Fibroblast of skin of back (primary cell): ENCODE data around the gene ULK2.
"Not testable (repeated sequence)": the region's sequence is repeated elsewhere in the genome, so short reads cannot be mapped to it uniquely, and the experiment has no call there.

Experiments used
- DNase-seq: peaks from one replicate; pipeline ENCODE4 v3.0.0-alpha.2; 2013

The ULK2 gene

GRCh38 chr17:19865021-19865420 lies 2.7 kb downstream of the ULK2 start:
- DNase-seq = no peak

DNA sequence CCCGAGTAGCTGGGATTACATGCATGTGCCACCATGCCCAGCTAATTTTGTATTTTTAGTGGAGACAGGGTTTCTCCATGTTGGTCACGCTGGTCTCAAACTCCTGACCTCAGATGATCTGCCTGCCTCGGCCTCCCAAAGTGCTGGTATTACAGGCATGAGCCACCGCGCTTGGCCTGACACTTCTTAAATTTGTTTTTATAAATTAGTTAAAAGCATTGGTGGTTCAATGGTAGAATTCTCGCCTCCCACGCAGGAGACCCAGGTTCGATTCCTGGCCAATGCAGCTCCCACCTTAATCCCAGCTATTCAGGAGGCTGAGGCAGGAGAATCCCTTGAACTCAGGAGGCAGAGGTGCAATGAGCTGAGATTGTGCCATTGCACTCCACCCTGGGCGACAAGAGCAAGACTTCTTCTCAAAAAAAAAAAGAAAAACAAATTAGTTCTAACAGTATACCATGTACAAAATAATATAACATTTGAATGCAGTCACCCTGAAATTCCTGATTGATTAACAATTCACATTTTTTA lies 7.0 kb downstream of the ULK2 start:
- not testable (repeated sequence) for DNase-seq

DNA sequence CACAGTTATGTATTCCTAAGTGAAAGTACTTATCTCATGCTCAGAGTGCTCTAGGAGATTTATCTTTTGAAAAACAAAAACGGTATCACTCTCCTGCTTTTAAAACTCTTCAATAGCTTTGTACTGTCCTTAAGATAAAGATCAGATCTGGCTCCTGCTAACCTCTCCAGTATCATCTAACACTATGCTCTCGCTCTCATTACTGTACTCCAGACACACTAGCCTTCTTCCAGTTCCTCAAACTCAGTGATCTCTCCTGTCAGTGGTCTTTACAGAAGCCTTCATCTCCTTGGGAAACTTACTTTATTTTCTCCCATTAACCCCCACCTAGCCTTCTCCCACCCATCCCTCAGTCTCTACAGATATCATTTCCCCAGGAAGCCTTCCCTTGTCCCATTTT lies 10.1 kb downstream of the ULK2 start:
- DNase-seq = no peak

DNA sequence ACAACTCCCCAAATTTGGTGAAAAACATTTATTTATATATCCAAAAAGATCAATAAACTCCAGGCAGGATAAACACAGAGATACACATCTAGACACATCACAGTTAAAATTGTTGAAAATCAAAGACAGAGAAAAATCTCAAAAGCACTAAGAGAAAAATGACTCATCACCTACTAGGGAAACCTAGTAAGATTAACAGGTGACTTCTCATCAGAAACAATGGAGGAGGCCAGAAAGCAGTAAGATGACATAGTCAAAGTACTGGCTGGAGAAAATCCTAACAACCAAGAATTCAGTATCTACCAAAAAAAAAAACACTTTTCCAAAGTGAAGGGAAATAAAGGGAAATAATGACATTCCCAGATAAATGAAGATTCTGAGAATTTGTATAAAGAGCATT lies 33.8 kb downstream of the ULK2 start:
- no peak for DNase-seq

- DNase-seq = no peak
Observed at GRCh38 chr17:19830061-19830460, 37.7 kb downstream of the ULK2 start.

DNA sequence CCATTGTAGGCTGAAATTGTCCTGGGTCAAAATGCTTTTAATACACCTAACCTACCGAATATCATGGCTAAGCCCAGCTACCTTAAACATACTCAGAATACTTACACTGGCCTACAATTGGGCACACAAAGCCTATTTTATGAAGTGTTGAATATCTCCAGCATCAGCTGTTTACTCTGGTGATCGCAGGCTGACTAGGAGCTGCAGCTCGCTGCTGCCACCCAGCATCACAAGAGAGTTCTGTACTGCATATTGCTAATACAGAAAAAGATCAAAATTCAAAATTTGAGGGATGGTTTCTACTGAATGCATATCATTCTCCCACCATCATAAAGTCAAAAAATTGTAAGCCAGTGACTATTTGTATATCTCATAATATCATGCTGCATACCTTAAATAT lies 55.3 kb downstream of the ULK2 start:
- peak; percentile 2 for DNase-seq

- peak; percentile 33 for DNase-seq
Observed at GRCh38 chr17:19805006-19805405, 62.7 kb downstream of the ULK2 start.

GRCh38 chr17:19800571-19800970 lies 67.2 kb downstream of the ULK2 start:
- no peak for DNase-seq

GRCh38 chr17:19799796-19800195 lies 67.9 kb downstream of the ULK2 start:
- no peak for DNase-seq

DNA sequence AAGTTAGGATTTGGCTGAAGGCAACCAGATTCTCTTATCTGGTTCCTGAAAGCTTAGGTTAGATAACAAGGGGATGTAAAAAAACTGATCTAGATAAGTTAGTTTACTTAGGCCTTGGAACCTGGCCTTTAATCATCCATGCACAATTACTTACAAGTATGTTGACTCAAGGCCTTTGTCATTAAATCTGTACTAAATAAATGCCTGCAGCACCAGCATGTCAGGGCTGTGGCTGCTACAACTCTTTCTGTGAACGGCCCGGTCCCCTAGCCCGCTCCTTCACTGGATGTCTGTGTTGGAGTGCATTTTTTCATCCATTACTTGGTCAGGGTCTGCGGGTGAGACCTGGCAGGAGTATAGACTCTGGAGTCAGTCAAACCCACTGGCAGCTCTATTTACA lies 71.3 kb downstream of the ULK2 start:
- no peak for DNase-seq

GRCh38 chr17:19791918-19792550 lies 75.7 kb downstream of the ULK2 start:
- DNase-seq = no peak

- no peak for DNase-seq
Observed at GRCh38 chr17:19787733-19788357, 79.9 kb downstream of the ULK2 start.

DNA sequence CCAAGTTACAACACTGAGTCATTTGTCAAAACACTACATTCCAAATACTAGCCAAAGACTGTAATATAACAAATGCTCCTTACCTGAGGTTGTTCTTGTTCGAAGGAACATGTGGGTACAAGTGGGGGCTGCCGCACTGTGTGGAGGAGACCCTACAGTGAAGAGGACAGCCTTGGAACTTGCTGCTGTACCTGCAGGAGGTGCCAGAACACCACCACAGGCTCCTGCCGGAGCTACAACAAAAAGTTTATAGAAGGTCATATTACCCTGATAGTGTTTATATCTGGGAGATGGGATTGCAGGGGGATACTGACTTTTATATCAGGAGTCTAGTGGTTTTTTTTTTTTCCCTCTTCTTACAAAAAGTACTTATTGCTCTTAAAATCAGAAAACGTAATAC lies 81.9 kb downstream of the ULK2 start:
- DNase-seq = no peak

- no peak for DNase-seq
Observed at GRCh38 chr17:19781488-19782458, 86.0 kb downstream of the ULK2 start.

- no peak for DNase-seq
Observed at GRCh38 chr17:19780846-19781245, 86.9 kb downstream of the ULK2 start.

GRCh38 chr17:19773534-19773933 lies 94.2 kb downstream of the ULK2 start:
- DNase-seq = no peak

GRCh38 chr17:19771971-19772630 lies 95.6 kb downstream of the ULK2 start:
- DNase-seq = no peak

DNA sequence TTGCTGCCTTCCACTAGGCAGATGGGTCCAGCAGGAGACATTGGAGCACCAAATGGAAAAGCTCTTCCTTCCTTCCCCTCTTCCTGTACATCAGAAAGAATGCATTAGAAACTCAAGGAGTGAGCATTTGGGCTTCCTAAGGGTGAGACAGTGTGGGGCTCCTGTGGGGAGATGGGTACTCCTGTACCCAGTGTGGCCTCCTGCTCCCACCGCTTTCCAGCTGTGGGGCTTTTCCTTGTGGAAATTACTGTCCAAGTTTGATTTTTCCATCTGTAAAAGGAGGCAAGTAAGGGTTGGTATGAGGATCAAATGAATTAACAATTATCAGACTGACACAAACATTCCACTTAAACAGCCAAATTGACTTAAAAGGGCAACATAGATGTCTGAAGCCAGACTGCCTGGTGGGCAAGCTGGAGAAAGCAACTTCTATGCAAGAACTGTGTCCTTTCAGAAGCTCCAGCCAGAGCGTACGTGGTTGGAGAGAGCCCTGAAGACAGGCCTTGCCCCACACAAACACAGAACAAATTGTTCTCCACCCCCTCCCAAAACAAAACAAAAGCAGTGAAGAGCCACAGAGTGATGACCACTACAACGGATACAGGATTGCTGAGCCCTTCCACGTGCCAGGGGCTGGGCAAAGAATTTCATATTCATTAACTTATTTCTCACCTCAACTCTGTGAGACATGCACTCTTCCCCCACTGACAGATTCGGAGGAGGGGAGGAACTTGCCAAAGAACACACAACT lies 96.6 kb downstream of the ULK2 start:
- no peak for DNase-seq

DNA sequence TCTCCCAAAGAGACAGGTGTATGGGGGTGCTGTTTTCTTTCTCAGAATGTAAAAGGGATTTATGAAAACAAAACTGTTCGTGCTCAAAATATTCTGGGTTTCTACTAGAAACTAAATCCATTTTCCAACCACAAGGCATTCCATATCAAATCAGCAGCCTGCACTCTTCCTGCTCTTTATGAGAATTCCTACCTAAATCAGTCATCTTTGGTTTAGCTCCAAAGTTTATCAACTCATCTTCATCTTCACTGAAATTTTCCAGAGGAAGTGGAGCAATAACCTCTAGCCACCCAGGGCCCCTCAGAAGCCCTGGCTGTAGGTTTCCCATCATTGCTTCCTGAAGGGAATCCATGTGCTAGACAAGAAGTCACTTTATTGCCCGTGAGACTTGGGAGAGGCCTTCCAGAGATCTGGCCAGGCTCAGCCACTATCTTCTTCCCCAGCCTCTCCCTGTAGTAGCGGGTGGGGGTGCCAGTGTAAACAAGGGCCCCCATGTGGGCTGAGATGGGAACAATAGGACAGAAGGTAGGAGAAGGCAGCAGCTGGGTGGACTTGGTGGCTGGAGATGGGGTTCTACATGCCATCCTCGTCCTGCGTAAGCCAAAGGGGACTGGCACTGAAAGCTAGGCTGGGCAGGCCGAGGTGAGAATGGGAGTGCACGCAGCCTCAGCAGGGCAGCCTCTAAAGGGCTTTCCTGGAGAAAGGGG lies 97.6 kb downstream of the ULK2 start:
- peak; percentile 63 for DNase-seq

DNA sequence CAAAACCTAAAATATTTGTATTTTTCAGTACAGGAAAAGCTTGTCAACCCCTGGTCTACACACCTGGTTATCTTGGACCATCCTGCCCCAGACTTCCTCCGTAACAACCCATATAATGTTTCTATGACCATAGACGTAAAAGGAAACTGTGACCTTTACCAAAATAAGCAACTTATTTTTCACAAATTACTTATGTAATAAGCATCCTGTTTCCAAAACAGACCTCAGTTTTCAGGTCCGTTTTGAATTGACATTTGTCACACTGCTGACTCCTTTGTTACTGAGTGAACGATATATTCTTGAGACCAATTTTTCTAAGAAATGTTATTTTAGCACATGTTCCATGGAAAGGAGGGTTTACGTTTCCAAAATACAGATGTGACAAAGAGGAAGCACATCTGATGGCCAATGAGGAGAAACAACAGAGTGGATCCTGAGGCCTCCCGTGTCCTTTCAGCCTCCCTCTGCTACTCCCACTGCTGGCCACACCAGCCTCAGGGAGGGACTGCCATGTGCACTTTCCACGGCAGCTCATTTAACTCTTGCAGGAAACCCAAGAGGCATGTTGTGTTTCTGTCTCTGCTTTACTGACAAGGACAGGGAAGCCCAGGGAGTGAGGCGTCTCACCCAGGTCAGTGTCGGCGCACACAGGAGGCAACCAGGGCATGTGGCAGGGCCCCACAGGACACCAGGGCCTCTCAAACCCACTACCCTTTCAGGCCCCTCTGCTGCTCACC lies 99.5 kb downstream of the ULK2 start:
- DNase-seq = no peak
